Neuronal stem cell (in vitro differentiated cells): ENCODE measurements around the gene ALLC.

ENCODE experiments used
- DNase-seq: peaks from one replicate; pipeline ENCODE4 v3.0.0-alpha.2; 2013; ENCODE audit warnings: low spot score
- H2AFZ ChIP-seq: one replicate; pipeline ENCODE4 v1.6.1; 2013; ENCODE audit warnings: mild to moderate bottlenecking, low read length, inconsistent platforms
- H2AK5ac ChIP-seq: 2 replicates; pipeline ENCODE4 v1.6.1; 2013; ENCODE audit warnings: low read depth, mild to moderate bottlenecking, inconsistent platforms, low read length, moderate library complexity, mixed read lengths
- H2BK120ac ChIP-seq: 2 replicates; pipeline ENCODE4 v1.6.1; 2013; ENCODE audit warnings: low read depth, mild to moderate bottlenecking, inconsistent platforms, low read length, moderate library complexity, mixed read lengths
- H2BK12ac ChIP-seq: one replicate; pipeline ENCODE4 v1.6.1; 2013; ENCODE audit warnings: low read length, inconsistent platforms
- H2BK15ac ChIP-seq: 2 replicates; pipeline ENCODE4 v1.6.1; 2013; ENCODE audit warnings: mild to moderate bottlenecking, low read length, inconsistent platforms, mixed read lengths
- H2BK5ac ChIP-seq: one replicate; pipeline ENCODE4 v1.6.1; 2013; ENCODE audit warnings: inconsistent platforms, mild to moderate bottlenecking, low read length, moderate library complexity
- H3K14ac ChIP-seq: one replicate; pipeline ENCODE4 v1.6.1; 2013; ENCODE audit warnings: low read length, inconsistent platforms
- H3K18ac ChIP-seq: 2 replicates; pipeline ENCODE4 v1.6.1; 2013; ENCODE audit warnings: low read length, inconsistent platforms
- H3K23ac ChIP-seq: 2 replicates; pipeline ENCODE4 v1.6.1; 2013; ENCODE audit warnings: low read depth, mild to moderate bottlenecking, mixed read lengths, low read length, inconsistent platforms; ENCODE audit not compliant: poor library complexity
- H3K27ac ChIP-seq: replicated peaks from 3 replicates; pipeline ENCODE4 v1.5.1; 2013; ENCODE audit warnings: low read length, inconsistent platforms
- H3K27me3 ChIP-seq, 3 experiments: 2 replicates each; pipeline ENCODE4 v1.6.1; 2013; ENCODE audit warnings: low read length in 3 of 3, mild to moderate bottlenecking in 2 of 3, inconsistent platforms in 1 of 3, low read depth in 1 of 3, mixed read lengths in 1 of 3, moderate library complexity in 1 of 3; ENCODE audit not compliant: control insufficient read depth in 3 of 3, insufficient read depth in 3 of 3
- H3K36me3 ChIP-seq, 2 donors: replicated peaks in 1 of 2; 2 replicates each; pipeline ENCODE4 v1.6.1; 2013; ENCODE audit warnings: low read length in 2 of 2; ENCODE audit not compliant: control insufficient read depth in 2 of 2, insufficient read depth in 2 of 2
- H3K4ac ChIP-seq: 2 replicates; pipeline ENCODE4 v1.6.1; 2013; ENCODE audit warnings: inconsistent platforms, mild to moderate bottlenecking, low read length, moderate library complexity
- H3K4me1 ChIP-seq, 2 donors: 1 replicate in 1 of 2; 2 replicates in 1 of 2; pipeline ENCODE4 v1.6.1; 2013; ENCODE audit warnings: low read length in 2 of 2, low read depth in 1 of 2; ENCODE audit not compliant: control insufficient read depth in 2 of 2, insufficient read depth in 1 of 2
- H3K4me2 ChIP-seq: one replicate; pipeline ENCODE4 v1.6.1; 2013; ENCODE audit warnings: mild to moderate bottlenecking, low read length, inconsistent platforms; ENCODE audit not compliant: insufficient read depth, poor library complexity, severe bottlenecking
- H3K4me3 ChIP-seq, 2 donors: 2 replicates each; pipeline ENCODE4 v1.5.1; 2013; ENCODE audit warnings: low read length in 2 of 2, mild to moderate bottlenecking in 2 of 2, inconsistent platforms in 1 of 2, moderate library complexity in 1 of 2
- H3K79me1 ChIP-seq: one replicate; pipeline ENCODE4 v1.6.1; 2013; ENCODE audit warnings: low read depth, mild to moderate bottlenecking, inconsistent platforms, low read length, moderate library complexity
- H3K9ac ChIP-seq: one replicate; pipeline ENCODE4 v1.6.1; 2013; ENCODE audit warnings: mild to moderate bottlenecking, low read depth, low read length, inconsistent platforms; ENCODE audit not compliant: poor library complexity
- H3K9me3 ChIP-seq, 2 donors: replicated peaks in 1 of 2; 2 replicates each; pipeline versions ENCODE3 to v1.6.1; 2013; ENCODE audit warnings: low read length in 2 of 2, mild to moderate bottlenecking in 2 of 2, inconsistent platforms in 1 of 2, low read depth in 1 of 2, mixed read lengths in 1 of 2, moderate library complexity in 1 of 2; ENCODE audit not compliant: control insufficient read depth in 2 of 2, insufficient read depth in 1 of 2
- H4K8ac ChIP-seq: one replicate; pipeline ENCODE4 v1.6.1; 2013; ENCODE audit warnings: low read depth, mild to moderate bottlenecking, inconsistent platforms, low read length, moderate library complexity
- H4K91ac ChIP-seq: one replicate; pipeline ENCODE4 v1.6.1; 2013; ENCODE audit warnings: low read length, low read depth, mild to moderate bottlenecking, inconsistent platforms; ENCODE audit not compliant: poor library complexity
- WGBS, 2 donors: extraction: QIAGEN DNeasy Blood & Tissue Kit; methylation state at CpG; one replicate each; pipeline ENCODE4 v1.1.7; 2013; ENCODE audit warnings: missing lambda C conversion rate in 2 of 2, mixed read lengths in 1 of 2; ENCODE audit not compliant: insufficient read length in 2 of 2, insufficient replicate concordance in 1 of 2; ENCODE audit errors: extremely low coverage in 2 of 2; 5-methylcytosine and 5-hydroxymethylcytosine counted together

The ALLC gene

GRCh38 chr2:3679616-3680393, 21.8 kb downstream of the ALLC start:
- Histone ChIP-seq H3K23ac (peak overlapping the region; percentile 17), H2AFZ (no peak overlapping the region), H3K4me3 (peak overlapping the region in 1 of 2 donors; percentile 44), H4K91ac (no peak overlapping the region), H2BK12ac (peak overlapping the region; percentile 35), H3K4ac (no peak overlapping the region), H2BK120ac (no peak overlapping the region), H2AK5ac (no peak overlapping the region), H3K18ac (peak overlapping the region; percentile 25), H4K8ac (no peak overlapping the region), H3K9ac (no peak overlapping the region), H3K27ac (no peak overlapping the region), H3K4me2 (no peak overlapping the region), H3K27me3 (peaks cover 0 to 6% (median 0%) of the 10 kb centered on the region in 3 experiments), H3K9me3 (no peaks in the 10 kb centered on the region), H3K79me1 (no peaks in the 10 kb centered on the region), H3K14ac (peak overlapping the region; percentile 57), H3K36me3 (no peaks in the 10 kb centered on the region), H3K4me1 (no peaks in the 10 kb centered on the region), H2BK15ac (no peak overlapping the region), H2BK5ac (no peak overlapping the region)
- DNase-seq: no peak
- no CpG with 5 or more reads among the region's 23 CpGs for WGBS, 2 donors

DNA sequence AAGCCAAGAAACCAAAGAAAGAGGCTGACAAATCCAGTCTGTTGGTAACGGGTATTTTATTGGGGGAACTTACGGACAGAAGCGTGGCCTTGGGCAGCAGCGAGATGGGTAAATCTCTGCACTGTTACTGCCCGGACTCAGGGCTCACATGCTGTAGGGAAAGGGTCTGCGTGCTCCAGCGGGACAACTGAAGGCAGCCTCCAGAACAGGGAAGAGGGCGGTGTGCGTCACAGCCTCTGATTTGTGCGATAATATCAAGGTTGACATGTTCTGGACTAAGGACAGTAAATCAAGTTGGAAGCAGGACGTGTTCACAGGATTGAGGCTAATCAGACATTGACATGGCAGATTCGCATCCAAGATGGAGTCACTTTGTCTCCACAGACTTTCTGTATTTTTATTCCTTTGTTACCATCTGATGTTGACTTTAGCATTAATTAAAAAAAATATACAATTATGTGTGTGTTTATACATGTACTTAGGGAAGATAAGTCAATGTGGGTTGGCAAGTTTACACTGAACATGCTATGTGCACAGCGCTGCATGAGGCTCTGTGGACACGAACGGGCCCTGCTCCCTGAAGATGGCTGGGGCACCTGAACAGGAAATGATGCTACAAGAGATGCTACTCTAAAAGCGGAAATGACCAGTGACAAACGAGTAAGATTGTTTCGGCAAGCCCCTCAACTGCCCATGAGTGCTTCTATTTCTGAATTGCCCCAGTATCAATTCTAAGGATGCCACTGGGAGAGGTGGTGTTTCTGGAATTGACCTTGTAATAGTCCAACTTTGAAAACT, 22.7 kb downstream of the ALLC start:
- H4K91ac ChIP-seq: no peak overlapping the region
- H3K9ac ChIP-seq: no peak overlapping the region
- H3K23ac ChIP-seq: peak overlapping the region; percentile 17
- no peak overlapping the region for H2AFZ ChIP-seq
- H3K27me3 ChIP-seq: peaks cover 0 to 6% (median 0%) of the 10 kb centered on the region in 3 experiments
- no peak overlapping the region for H4K8ac ChIP-seq
- H2BK120ac ChIP-seq: no peak overlapping the region
- H3K14ac ChIP-seq: peak overlapping the region; percentile 95
- no peaks in the 10 kb centered on the region for H3K9me3 ChIP-seq
- H2BK5ac ChIP-seq: no peak overlapping the region
- H3K4ac ChIP-seq: no peak overlapping the region
- no peak overlapping the region for H2AK5ac ChIP-seq
- no peak overlapping the region for H3K27ac ChIP-seq
- no peaks in the 10 kb centered on the region for H3K36me3 ChIP-seq
- no peak for DNase-seq
- H3K4me2 ChIP-seq: no peak overlapping the region
- H2BK12ac ChIP-seq: peak overlapping the region; percentile 31
- no peak overlapping the region for H3K4me3 ChIP-seq
- no CpG with 5 or more reads among the region's 18 CpGs for WGBS, 2 donors
- peak overlapping the region; percentile 45 for H3K18ac ChIP-seq
- no peak overlapping the region for H2BK15ac ChIP-seq
- no peaks in the 10 kb centered on the region for H3K4me1 ChIP-seq
- H3K79me1 ChIP-seq: no peaks in the 10 kb centered on the region

DNA sequence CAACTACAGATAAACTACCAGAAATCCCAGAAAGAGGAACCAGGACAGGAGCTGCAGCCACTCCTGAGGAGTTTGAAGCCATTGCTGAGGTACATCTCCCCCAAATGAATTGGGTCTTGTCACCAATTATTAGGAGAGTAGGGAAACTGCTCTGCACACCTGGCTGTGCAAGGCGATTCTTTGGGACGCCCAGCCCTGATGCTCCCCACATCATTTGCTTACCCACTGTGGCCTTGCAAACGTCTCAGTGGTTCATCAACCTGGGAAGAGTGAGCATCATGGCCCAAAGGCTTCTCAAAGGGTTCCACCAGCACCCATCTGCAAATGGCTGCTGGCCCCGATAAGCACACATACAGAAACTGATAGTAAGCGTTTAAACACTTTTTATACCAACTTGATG, 23.6 kb downstream of the ALLC start:
- Histone ChIP-seq H2AK5ac (no peak overlapping the region), H4K8ac (no peak overlapping the region), H2BK12ac (no peak overlapping the region), H2BK120ac (no peak overlapping the region), H3K27me3 (peaks cover 0 to 6% (median 0%) of the 10 kb centered on the region in 3 experiments), H3K36me3 (no peaks in the 10 kb centered on the region), H3K23ac (no peak overlapping the region), H3K4me1 (no peaks in the 10 kb centered on the region), H3K18ac (no peak overlapping the region), H2BK5ac (no peak overlapping the region), H3K4ac (no peak overlapping the region), H2BK15ac (no peak overlapping the region), H3K27ac (no peak overlapping the region), H4K91ac (no peak overlapping the region), H3K9me3 (no peaks in the 10 kb centered on the region), H3K9ac (no peak overlapping the region), H3K4me2 (no peak overlapping the region), H3K79me1 (no peaks in the 10 kb centered on the region), H3K14ac (no peak overlapping the region), H2AFZ (no peak overlapping the region), H3K4me3 (no peak overlapping the region)
- no peak for DNase-seq
- WGBS, 2 donors: no CpG with 5 or more reads among the region's 5 CpGs

- Histone ChIP-seq H3K27me3 (peaks cover 0 to 6% (median 0%) of the 10 kb centered on the region in 3 experiments), H3K4me3 (no peak overlapping the region), H3K14ac (no peak overlapping the region), H3K18ac (no peak overlapping the region), H2BK120ac (no peak overlapping the region), H2AK5ac (no peak overlapping the region), H3K27ac (no peak overlapping the region), H3K4ac (no peak overlapping the region), H3K79me1 (no peaks in the 10 kb centered on the region), H3K9me3 (no peaks in the 10 kb centered on the region), H4K8ac (no peak overlapping the region), H3K36me3 (no peaks in the 10 kb centered on the region), H2BK15ac (no peak overlapping the region), H3K4me2 (no peak overlapping the region), H2BK5ac (no peak overlapping the region), H2AFZ (no peak overlapping the region), H3K4me1 (no peaks in the 10 kb centered on the region), H2BK12ac (no peak overlapping the region), H4K91ac (no peak overlapping the region), H3K23ac (no peak overlapping the region), H3K9ac (no peak overlapping the region)
- DNase-seq: no peak
- WGBS, 2 donors: no CpG with 5 or more reads among the region's 6 CpGs
Measured at GRCh38 chr2:3682811-3683210, 24.8 kb downstream of the ALLC start.
